Motor neuron (in vitro differentiated cells): ENCODE data around the gene AZIN2. TPM values are rescaled to one million over a fixed set of nuclear protein-coding genes. Genes with fewer than 3 reads are reported as not detected.

Experiments
- ATAC-seq, 8 experiments: fragments of 200-7000 bp; cut with Tn5 transposase; replicated peaks in 6 of 8; 2 replicates each; pipeline ENCODE4 v1.8.0; 2021; ENCODE audit warnings: mild to moderate bottlenecking in 8 of 8, moderate library complexity in 8 of 8
- H3K27ac ChIP-seq, 2 donors: fragments of 250-450 bp; sonication (Bioruptor Pico); 2 replicates each; pipeline ENCODE4 v1.9.0; 2021; ENCODE audit warnings: antibody characterized with exemption in 2 of 2, mild to moderate bottlenecking in 2 of 2, moderate library complexity in 1 of 2
- H3K4me1 ChIP-seq, 2 donors: fragments of 250-450 bp; sonication (Bioruptor Pico); replicated peaks in 1 of 2; 2 replicates each; pipeline ENCODE4 v1.6.1; 2021; ENCODE audit warnings: antibody characterized with exemption in 2 of 2, mild to moderate bottlenecking in 2 of 2, moderate library complexity in 1 of 2
- H3K4me3 ChIP-seq, 5 donors: fragments of 250-450 bp; sonication (Bioruptor Pico); 2 replicates each; pipeline ENCODE4 v1.9.0; 2021; ENCODE audit warnings: antibody characterized with exemption in 5 of 5, mild to moderate bottlenecking in 5 of 5, moderate library complexity in 4 of 5
- WGBS, 10 experiments: fragments of 450-650 bp; shearing (Covaris generic); methylation state at CpG; one replicate each; pipeline ENCODE4 v1.0.0; 2022; 5-methylcytosine and 5-hydroxymethylcytosine counted together
- in situ Hi-C, 9 experiments: fragments of 400-800 bp; cut with MboI; loops; one replicate each; pipeline ENCODE4 v1.15.0; 2021; ENCODE audit warnings: low sequenced_read_pairs in 9 of 9, low pct_unique_long_range_greater_than_20kb in 2 of 9; ENCODE audit not compliant: unreplicated experiment in 9 of 9
- total RNA-seq, 8 experiments: library from RNA; unstranded; fragments of 300-600 nt; gene quantifications; 2 replicates each; pipeline versions ENCODE4 v1.2.3 to v1.2.4, GENCODE V29; 2022

AZIN2 gene
- 10 to 100 TPM in 5 of 8 experiments, 1 to 10 TPM in 3; 4.7 to 15.5 (median 11.6) TPM for total RNA-seq

DNA sequence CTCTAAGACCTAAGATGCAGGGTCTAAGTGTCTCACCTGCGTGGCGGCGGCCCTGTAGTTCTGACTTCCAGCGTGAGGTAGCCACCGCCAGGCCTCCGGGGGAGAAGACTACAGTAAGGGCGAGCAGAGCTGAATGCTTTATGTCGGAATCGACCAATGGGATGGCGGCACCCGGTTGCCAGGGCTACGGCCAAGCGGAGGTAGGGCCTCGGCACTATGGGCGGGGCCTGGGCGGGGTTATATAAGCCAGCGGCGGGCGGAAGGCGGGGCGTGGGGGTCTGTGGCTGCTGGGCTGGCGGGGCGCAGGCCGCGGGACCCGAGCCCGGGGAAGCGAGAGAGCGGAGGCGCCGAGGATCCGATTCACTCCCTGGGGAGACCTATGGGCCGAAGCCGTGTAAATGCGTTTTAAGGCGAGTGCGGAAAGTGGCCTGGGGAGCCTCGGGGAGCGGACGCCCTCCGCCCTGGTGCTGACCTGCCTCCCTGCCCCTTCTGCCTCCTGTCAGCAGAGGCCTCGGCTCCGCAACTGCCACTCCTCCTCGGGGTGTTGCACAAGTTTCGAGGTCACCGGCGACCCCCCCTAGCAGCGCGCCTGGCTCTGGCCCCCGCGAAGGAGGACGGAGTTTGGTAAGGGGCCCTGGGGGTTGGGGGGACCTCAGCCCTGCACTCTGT, at the start of gene AZIN2:
Gene AZIN2 (plus strand): TSS at position 269 of the 669 bp plus-strand sequence. CDS start 1,097 bp downstream, outside the sequence.
- no peak within 1 kb of the TSS for H3K27ac ChIP-seq
- WGBS, 10 experiments, result 0% methylated on average over 3 to 14 of the region's 52 CpGs; no CpG with 5 or more reads in 7 of the 10 experiments

DNA sequence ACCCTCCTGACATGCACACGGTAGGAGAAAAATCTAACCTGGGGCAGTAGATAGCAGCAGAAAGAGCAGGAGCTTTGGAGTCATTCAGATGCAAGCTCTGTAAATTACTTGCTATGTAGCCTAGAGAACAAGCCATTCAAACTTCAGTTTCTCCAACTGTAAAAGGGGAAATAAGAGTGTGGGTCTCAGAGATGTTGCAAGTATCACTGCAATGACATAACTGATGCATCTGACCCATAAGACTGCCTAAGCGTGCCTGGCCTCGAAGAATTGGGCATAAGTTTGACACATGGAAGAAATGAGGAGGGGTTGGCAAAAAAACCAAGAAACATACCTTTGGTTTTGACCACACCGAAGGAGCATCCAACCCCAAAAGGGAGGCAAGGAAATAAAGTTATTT, 49.4 kb upstream of the AZIN2 start:
- peaks cover 8 to 9% of the 10 kb centered on the region in 2 donors for H3K4me1 ChIP-seq
- in situ Hi-C loops, result no loop called here
- ATAC-seq, result no peak
- H3K4me3 ChIP-seq, result no peak overlapping the region
- 80 to 100% (median 88%) methylated on average over 1 to 4 of the region's 4 CpGs for WGBS, 10 experiments
- no peak overlapping the region for H3K27ac ChIP-seq

More for the DNA sequence above, at the start of gene AZIN2:
- Histone ChIP-seq H3K4me3 (peak within 1 kb of the TSS; percentile 44 to 58 (median 52)), H3K4me1 (peaks cover 10 to 12% of the 10 kb centered on the region in 2 donors)
- ATAC-seq, result peak; percentile 96 to 99 (median 98)
- in situ Hi-C loops, result loop anchor here in 2 of 9 experiments (25.0 kb wide), 2 partner anchors 381 to 669 kb away; partner anchors contain the start of gene ZSCAN20 (in 1 of the 2)

DNA sequence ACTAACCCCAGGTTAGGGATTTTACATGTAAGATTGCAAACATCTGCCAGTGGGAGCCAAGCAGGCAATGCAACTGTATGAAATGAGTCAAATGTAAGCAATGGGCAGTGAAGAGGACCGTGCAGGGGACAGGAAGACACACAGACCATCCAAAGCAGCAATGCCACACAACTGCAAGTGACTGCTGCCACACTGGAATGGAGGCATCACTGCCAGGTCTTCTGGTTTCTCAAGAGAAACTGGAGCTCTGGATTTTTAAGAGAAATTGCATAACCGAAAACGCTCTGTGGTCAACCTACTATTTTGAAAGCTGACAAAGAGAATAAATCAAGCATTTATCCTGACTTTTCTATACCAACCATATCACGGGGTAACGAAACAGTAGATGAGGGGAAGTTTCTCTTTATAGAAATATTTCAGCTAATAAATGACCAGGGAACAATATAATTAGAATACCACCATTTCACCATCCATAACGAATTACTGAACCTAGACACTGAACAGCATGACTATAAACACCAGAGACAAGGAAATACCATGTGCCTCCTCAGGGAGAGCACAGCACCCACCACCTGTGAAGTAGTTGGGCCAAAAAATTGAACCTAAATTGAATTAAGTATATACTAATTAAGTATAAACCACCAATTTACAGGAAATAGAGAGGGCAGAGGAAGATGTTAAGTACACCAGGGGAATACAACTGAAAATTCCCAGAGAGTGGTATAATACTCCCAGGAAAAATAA, 48.7 kb upstream of the AZIN2 start:
- 59 to 93% (median 87%) methylated on average over 3 to 6 of the region's 6 CpGs; no CpG with 5 or more reads in 2 of the 10 experiments for WGBS, 10 experiments

DNA sequence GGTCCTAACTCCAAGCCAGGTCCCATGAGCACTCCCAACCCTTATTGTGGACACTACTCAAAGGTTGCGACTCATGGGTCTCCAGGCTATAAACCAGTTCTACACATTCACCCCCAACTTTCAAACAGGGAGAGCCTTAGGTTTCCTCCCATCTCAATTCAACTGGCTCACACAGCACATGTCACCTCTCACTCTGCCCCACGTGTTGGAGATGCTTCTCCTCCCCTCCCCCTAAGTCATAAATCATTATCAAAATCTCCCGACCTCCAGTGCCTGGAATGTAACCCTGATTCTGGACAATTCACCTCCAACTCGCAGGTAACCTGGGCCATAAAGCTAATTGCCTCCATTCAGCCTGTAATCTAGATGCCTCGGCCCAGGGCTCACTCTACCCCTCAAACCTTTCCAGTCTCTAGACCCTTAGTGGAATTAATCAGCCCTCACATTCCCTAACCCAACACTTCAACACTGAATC, 44.9 kb upstream of the AZIN2 start:
- Histone ChIP-seq H3K4me1 (peaks cover 8 to 12% of the 10 kb centered on the region in 2 donors), H3K4me3 (peak overlapping the region; percentile 70 to 90 (median 84)), H3K27ac (peak overlapping the region; percentile 50 to 82)
- in situ Hi-C loops, result no loop called here
- ATAC-seq, result peak in 3 of 8 experiments; percentile 12 to 50 (median 22)
- 0 to 21% (median 10%) methylated on average over 1 to 5 of the region's 5 CpGs; no CpG with 5 or more reads in 2 of the 10 experiments for WGBS, 10 experiments

More for the DNA sequence above, 48.7 kb upstream of the AZIN2 start:
- in situ Hi-C loops, result no loop called here
- Histone ChIP-seq H3K4me1 (peaks cover 8 to 12% of the 10 kb centered on the region in 2 donors), H3K27ac (no peak overlapping the region), H3K4me3 (no peak overlapping the region)
- ATAC-seq, result no peak

DNA sequence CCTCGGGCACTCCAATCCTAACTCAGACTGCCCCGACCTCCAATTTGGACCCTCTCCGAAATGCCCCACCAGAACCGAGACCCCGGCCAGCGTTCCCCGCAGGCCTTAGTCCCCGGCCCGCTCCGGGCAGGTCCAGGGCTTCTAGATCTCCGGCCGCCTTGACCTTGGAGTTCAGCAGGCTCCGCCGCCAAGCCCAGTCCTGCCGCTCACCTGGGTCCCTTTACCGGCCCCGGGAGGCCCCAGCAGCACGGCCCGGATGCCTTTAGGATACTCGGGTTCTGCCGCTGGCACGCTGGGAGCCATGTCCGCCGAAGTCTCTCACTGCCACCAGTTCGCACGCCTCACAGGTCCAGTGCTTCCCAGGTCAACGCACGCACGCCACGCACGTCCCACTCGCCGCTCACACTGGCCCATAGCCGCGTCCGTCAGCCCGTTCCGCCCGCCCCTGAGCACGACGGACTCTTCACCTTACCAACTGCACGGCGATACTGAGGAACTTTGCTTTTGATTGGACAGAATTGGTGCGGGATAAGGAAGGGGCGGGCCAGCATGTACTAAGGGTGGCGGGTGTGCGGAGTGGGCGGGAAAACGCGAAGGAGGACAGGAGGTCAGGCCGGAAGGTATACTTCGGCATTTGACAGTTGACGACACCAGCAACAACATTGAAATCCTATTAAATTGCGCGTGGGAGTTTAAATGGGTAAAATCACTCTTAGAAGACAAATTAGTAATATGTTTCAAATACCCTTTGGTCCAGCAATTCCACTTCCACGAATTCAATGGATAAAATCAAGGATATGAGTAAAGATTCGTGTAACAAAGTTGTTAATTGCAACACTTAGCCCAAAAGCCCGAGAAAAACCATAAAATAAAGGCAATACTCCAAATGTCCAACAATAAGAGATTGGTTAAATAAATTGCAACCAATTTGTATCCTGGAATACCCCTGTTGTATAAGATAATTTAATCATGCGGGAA, 44.1 kb upstream of the AZIN2 start, which contains the start of gene AK2:
Gene AK2 (minus strand): TSS at position 358 of the 978 bp plus-strand sequence. CDS start 55 bp downstream, at position 303.
- Histone ChIP-seq H3K4me1 (peaks cover 8 to 12% of the 10 kb centered on the region in 2 donors), H3K4me3 (peak within 1 kb of the TSS; percentile 70 to 90 (median 84)), H3K27ac (peak within 1 kb of the TSS; percentile 50 to 82)
- peak; percentile 98 to 99 (median 99) for ATAC-seq
- 6 to 100% (median 11%) methylated on average over 4 to 44 of the region's 59 CpGs for WGBS, 10 experiments
- in situ Hi-C loops, result no loop called here

DNA sequence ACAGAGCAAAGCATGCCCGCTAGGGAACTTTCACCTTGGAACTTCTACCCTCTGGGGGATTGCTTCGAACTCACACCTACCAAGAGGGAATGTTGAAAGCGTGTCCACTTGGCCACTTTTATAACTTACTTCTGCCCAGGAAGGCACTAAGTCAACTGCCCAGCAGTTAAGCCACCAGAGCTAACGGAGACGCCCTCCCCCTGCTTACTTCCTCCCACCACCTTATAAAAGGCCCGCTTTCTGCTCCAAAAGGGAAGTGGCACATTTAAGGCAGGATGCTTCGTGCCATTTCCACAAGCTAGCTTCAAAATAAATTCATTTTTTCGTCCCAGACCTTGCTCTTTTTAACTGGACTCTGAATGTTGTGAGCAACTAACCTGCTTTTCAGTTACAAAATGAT, 41.1 kb upstream of the AZIN2 start:
- Histone ChIP-seq H3K4me1 (peaks cover 8 to 12% of the 10 kb centered on the region in 2 donors), H3K4me3 (no peak overlapping the region), H3K27ac (no peak overlapping the region)
- ATAC-seq, result no peak
- in situ Hi-C loops, result no loop called here
- 58 to 85% (median 77%) methylated on average over 1 to 8 of the region's 8 CpGs; no CpG with 5 or more reads in 2 of the 10 experiments for WGBS, 10 experiments

DNA sequence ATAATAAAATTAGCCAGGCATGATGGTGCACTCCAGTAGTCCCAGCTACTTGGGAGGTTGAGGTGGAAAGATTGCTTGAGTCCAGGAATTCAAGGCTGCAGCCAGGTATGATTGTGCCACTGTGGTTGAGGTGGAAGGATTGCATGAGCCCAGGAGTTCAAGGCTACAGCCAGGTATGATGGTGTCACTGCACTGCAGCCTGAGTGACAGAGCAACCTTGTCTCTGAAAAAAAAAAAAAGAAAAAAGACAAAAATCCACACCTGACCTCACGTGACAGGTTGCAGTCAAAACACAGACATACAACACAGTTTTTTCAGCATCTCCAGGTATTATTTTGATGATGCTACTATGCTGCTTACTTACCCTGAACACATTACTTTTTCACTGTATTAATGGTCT, 39.9 kb upstream of the AZIN2 start:
- H3K27ac ChIP-seq, result no peak overlapping the region
- in situ Hi-C loops, result no loop called here
- 42 to 100% (median 80%) methylated on average over 1 of the region's 1 CpG; no CpG with 5 or more reads in 5 of the 10 experiments for WGBS, 10 experiments
- H3K4me3 ChIP-seq, result no peak overlapping the region
- peaks cover under 1 to 3% of the 10 kb centered on the region in 2 donors for H3K4me1 ChIP-seq
- no peak for ATAC-seq

DNA sequence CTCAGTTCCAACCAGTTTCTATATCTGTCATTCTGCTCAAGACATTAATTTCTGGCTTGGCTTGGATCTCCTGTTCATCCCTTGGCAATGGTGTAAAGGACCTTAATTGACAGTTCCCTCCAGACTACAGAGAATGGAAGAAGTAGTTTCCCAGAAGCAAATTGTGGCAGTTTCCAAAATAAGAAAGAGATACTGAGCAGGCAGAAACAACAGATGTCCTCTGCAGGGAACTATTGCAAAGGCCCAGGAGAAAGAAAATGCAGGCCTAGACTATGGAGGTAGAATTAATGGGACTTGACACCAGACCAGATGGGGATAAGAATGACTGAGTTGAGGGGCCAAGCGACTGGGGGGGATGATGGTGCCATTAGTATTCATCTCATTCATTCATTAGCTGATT, 38.1 kb upstream of the AZIN2 start:
- in situ Hi-C loops, result no loop called here
- Histone ChIP-seq H3K27ac (no peak overlapping the region), H3K4me3 (no peak overlapping the region), H3K4me1 (no peaks in the 10 kb centered on the region)
- ATAC-seq, result no peak
- WGBS, 10 experiments, result 0 to 43% (median 13%) methylated on average over 1 of the region's 1 CpG; no CpG with 5 or more reads in 5 of the 10 experiments

DNA sequence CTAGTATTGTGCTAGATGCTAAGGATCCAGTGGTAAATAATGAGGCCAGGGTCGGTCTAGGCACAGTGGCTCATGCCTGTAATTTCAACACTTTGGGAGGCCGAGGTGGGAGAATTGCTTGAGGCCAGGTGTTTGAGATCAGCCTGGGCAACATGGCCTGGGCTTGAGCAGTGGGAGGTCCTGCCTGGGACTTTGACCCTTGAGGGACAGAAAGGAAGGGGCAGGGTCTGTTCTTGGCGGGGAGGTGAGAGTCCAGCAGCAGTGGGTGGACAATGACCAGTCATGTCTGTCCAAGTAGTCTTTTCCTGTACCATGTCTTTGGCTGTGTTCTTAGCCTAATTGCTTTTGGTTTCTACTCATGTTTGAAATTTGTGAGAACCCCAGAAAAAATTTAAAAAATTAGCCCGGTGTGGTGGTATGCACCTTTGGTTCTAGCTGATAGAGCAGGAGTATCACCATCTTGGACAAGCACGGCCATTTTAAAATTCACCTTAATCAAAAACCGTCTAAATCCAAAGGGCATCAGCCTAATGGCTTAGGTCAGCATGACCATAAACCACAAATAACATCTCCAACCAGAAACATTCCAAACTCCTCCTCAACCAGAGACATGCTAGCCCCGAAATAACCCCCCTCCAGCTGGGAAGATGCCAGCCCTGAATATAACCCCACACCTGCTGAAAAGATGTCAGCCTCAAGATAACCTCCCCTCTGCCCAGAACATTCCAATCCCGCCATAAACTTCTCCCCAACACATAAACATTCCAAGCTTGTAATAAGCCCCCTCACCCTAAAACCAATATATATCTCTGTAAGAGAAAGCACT, 37.5 kb upstream of the AZIN2 start:
- in situ Hi-C loops, result no loop called here
- WGBS, 10 experiments, result 48 to 100% (median 73%) methylated on average over 2 to 8 of the region's 8 CpGs; no CpG with 5 or more reads in 1 of the 10 experiments
- Histone ChIP-seq H3K4me1 (no peaks in the 10 kb centered on the region), H3K4me3 (no peak overlapping the region), H3K27ac (no peak overlapping the region)
- no peak for ATAC-seq

DNA sequence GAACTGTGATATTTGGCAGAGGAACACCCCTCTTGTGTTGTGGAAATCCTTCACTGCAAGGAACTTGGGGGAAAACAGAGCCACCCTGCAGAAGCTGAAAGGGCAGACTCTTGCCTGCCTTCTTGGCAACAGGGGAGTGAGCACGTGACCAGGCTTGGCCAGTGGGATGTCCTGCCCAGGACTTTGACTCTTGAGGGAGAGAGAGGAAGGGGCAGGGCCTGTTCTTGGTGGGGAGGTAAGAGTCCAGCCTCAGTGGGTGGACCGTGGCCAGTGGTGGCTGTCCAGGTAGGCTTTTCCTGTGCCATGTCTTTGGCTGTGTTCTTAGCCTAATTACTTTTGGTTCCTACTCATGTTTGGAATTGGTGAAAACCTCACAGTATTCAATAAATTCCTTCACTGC, 35.7 kb upstream of the AZIN2 start:
- Histone ChIP-seq H3K4me1 (no peaks in the 10 kb centered on the region), H3K27ac (no peak overlapping the region), H3K4me3 (no peak overlapping the region)
- peak in 2 of 8 experiments; percentile 39 to 51 for ATAC-seq
- in situ Hi-C loops, result no loop called here
- 0 to 67% (median 14%) methylated on average over 1 to 2 of the region's 2 CpGs; no CpG with 5 or more reads in 5 of the 10 experiments for WGBS, 10 experiments

DNA sequence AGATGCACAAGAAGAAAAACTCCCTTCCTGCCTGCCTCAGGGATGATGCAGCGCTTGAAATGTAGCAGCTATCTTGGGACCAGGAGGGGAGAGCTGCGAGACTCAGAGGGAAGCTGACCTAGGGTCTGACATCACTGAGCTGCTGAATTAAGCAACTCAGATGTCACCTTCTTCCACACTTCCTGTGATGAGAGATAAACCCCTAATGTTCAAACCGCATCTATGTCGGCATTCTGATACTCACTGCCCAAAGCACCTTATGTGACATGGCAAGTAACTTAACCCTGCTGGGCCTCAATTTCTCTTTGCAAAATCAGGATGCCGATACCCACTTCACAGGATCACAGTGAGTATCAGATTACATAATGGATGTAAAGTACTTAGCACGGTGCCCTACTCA, 35.1 kb upstream of the AZIN2 start:
- ATAC-seq, result no peak
- in situ Hi-C loops, result no loop called here
- Histone ChIP-seq H3K4me3 (no peak overlapping the region), H3K27ac (no peak overlapping the region), H3K4me1 (no peaks in the 10 kb centered on the region)
- WGBS, 10 experiments, result 36 to 93% (median 68%) methylated on average over 1 to 6 of the region's 6 CpGs; no CpG with 5 or more reads in 2 of the 10 experiments
